RCC 7860 (cell line): ENCODE measurements around the gene KCND2.
A peak's percentile ranks its signal among the peaks of the same experiment; 100 is the strongest.
"Not testable (repeated sequence)": the region's sequence is repeated elsewhere in the genome, so short reads cannot be mapped to it uniquely, and the experiment has no call there.

Experiments used
- DNase-seq: peaks from one replicate; pipeline ENCODE4 v3.0.0-alpha.2; 2015; ENCODE audit warnings: low spot score
- FAIRE-seq: peaks from 2 replicates; lab custom pipeline; 2012; peaks lifted over from hg19 to GRCh38; lab: Jason Lieb, UNC

Gene KCND2

DNA sequence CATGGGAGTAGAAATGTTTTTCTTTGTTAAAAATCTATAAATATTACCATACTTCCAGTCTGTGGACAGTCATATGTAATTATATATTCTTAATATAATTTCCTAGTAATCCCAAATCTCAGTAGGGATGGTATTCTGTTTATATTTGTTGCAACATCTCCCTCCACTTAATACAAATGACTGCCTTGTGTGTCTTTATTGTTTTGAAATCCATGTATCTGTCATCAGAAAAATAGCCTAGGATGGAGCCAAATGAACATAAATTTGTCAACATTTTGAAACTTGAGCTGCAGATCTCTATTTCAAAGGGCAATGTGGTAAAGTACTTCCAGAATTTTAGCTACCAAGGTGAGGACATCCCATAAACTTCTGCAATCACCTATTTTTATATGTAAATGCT, 294.2 kb downstream of the KCND2 start:
- no peak for DNase-seq
- no peak for FAIRE-seq

DNA sequence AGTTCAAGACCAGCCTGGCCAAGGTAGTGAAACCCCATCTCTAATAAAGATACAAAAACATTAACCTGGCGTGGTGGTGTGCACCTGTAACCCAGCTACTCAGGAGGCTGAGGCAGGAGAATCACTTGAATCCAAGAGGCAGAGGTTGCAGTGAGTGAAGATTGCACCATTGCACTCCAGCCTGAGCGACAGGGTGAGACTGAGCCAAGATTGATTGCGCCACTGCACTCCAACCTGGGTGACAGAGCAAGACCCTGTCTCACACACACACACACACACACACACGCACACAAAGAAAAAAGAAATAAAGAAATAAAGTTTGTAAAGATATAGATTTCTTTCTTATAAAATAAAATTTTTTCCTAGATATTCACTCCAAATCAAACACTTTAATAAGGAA, 305.7 kb downstream of the KCND2 start:
- not testable (repeated sequence) for FAIRE-seq, DNase-seq

GRCh38 chr7:120582916-120583315, 309.9 kb downstream of the KCND2 start:
- FAIRE-seq (no peak), DNase-seq (no peak)

GRCh38 chr7:120583899-120584586, 311.1 kb downstream of the KCND2 start:
- peak; percentile 76 for FAIRE-seq
- DNase-seq = peak; percentile 80

- DNase-seq (no peak), FAIRE-seq (peak; percentile 30)
Measured at GRCh38 chr7:120586571-120586970, 313.6 kb downstream of the KCND2 start.

- DNase-seq (no peak), FAIRE-seq (no peak)
Measured at GRCh38 chr7:120587243-120587642, 314.3 kb downstream of the KCND2 start.

DNA sequence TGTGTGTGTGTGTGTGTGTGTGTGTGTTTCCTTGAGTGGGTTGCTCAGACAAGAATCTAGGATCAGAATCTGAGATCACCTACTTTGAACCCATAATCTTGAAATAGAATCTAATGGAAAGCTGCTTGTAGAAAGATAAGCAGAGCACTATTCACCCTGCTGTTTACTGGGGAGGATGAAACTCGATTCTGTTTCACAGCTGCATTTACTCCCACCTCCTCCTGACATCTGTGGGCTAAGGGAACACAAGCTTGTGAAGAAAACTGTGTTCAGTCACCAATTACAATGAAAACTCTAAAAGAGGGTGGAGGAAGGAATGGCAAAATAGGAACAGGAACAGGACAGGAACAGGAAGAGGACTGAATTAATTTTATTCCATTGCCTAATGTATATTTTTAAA, 315.4 kb downstream of the KCND2 start:
- FAIRE-seq (no peak), DNase-seq (no peak)

DNA sequence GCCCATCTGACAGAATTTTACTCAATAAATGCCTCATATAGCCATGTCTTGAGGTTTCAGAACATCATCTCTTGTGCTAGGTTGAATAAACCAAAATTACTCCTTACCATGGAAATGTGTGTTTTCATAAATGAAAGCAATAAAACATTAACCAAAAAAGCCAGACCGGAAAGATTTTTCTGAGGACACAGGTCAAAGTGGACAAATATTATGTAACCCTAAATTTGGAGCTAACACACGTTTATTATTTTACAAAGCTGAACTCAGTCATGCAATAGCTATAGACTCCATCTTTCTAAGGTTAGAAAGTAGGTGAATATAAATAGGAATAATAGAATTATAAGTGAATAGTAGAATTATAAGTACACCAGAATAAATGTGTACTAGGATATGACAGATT, 315.9 kb downstream of the KCND2 start:
- FAIRE-seq (no peak), DNase-seq (no peak)

GRCh38 chr7:120600607-120601006, 327.6 kb downstream of the KCND2 start:
- FAIRE-seq = peak; percentile 23
- DNase-seq = no peak

DNA sequence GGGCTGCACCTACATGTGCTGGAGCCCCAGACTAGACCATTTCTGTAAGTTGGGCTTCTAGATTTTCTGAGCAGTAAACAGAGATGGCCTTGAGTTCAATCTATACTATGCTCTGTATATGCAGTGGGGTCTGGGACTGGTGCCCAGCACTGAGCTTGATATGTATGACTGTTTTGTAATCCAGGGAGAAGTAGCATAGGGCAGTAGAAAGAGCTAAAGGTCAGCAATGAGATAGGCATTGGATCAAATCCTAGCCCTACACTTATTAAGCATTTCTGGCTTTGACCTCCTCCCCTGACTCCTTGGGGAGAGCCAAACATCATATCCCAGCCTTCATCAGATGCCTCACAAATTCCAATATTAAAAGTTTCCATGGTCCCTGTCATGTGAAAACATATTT, 330.4 kb downstream of the KCND2 start:
- DNase-seq = no peak
- FAIRE-seq = no peak

DNA sequence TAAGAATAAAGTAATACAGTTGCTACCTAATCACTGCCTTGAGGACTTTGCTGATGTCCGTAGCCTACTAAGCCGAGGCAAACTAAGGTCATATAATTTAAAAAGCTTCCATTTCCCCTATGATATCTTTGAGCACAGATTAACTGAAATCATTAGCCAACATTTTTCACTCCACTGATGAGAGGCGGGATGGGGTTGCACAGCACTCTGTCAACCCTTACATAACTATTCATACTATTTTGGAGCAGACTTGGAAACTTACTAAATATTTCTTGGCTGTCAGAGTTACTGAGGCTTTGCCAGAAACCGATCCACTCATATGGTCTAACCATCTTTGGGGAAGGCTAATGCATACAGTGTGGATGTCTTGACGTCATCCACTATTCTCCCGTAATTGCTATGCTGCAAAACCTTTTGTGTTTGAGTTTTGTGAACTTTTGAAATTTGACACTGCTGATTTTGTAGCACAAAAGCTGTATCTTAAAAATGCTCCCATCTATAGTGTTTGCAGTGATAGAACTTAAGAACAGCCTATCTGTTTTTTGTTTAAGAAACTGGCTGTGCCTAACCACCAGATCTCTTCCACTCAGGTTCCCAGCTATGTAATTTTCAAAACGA, 336.3 kb downstream of the KCND2 start:
- DNase-seq (no peak), FAIRE-seq (no peak)

DNA sequence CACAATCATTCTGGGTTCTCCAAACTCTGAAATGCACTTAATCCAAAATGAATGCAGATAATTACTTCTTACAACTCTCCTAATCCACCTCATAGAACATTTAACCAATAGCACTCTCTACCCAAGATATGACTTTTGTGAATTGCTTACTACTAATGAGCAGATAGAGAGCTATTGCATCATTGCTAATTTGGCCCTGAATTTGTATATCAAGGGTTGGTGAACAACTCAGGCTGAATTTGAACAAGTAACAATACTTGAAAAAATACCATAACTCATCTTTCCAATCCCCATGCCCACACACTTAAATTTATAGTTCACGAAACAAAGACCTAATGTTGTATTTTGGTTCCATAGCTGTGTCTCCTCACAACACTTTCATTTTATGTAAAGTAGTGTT, 339.0 kb downstream of the KCND2 start:
- no peak for FAIRE-seq

DNA sequence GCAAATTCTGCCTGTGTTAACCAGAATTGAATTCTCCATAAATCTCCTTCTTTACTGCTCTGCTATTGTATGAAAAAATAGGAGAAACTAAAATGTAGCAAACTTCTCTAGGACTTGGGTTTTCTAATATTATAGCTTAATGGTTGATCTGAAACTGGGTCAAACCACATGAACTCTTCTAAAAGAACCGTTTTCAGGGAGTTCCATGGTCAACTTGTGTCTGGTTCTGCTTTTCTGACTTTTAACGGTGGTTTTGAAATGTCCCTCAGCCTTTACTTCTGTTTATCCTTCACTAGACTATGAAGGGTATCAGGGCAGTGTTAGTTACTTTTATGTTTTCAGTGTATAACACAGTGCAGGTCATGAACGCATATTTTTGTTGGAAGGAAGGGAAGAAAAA, 342.7 kb downstream of the KCND2 start:
- DNase-seq (no peak), FAIRE-seq (no peak)

More for the DNA sequence above, 339.0 kb downstream of the KCND2 start:
- no peak for DNase-seq

DNA sequence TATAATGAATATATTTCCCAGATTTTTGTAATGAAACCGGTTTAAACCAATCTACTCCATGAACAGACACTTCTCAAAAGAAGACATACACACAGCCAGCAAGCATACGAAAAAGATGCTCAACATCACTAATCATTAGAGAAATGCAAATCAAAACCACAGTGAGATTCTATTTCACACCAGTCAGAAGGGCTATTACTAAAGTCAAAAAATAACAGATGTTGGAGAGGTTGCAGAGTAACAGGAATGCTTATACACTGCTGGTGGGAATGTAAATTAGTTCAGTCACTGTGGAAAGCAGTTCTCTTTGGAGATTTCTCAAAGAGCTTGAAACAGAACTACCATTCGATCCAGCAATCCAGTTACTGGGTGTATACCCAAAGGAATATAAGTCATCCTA, 344.3 kb downstream of the KCND2 start:
- no peak for FAIRE-seq
- no peak for DNase-seq

DNA sequence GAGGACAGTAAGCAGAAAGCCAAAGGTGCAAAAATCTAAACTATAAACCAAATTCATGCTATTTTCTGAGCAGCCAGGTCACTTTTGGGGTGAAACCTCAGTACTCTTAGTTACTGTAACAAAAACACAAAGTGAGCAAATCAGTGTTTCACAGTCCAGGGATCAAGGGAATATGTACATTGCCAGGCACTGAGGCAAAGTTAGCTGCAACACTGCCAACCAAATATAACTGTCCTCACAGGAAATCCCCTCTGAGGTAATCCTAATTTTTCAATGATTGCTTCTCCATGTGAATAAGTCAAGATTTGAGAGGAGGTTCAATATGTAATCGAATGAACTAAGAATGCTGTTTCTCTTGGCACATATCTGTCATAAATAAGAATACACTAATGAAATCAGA, 355.3 kb downstream of the KCND2 start:
- DNase-seq (no peak), FAIRE-seq (no peak)

DNA sequence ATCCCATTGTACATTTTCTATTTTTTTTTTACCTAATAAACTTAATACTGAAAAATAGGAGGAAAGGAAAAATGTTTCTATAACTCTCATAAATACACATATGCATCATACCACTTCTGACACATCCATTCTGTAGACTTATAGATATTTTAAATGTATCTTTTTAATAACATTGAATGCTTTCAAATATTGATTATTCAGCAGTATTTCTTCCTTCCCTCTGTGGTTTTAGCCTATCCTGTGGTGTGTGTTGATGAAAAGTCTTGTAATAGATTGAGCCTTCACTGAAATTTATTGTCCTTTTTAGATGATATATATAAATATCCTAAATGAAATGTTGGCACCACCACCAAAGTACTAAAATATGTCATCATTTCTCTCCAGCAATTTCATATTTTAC, 366.9 kb downstream of the KCND2 start:
- no peak for DNase-seq
- no peak for FAIRE-seq

- DNase-seq (no peak), FAIRE-seq (no peak)
Measured at GRCh38 chr7:120645966-120646365, 373.0 kb downstream of the KCND2 start.

DNA sequence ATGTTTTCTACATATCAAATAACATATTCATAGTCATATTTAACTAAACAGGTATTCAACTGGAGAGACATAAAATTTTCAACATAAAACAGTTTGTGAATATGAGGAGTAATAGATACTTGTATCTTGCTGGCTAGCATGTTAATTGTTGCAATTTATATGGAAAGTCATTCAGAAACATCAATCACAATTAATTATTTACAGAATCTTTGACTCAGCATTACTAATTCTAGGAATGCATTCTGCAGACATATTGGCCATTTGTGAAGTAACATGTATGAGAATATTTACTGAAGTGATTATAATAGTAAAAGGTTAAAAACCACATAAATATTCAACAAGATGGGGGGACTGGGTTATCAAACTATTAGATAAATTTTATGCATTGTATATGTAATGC, 381.3 kb downstream of the KCND2 start:
- FAIRE-seq = no peak

DNA sequence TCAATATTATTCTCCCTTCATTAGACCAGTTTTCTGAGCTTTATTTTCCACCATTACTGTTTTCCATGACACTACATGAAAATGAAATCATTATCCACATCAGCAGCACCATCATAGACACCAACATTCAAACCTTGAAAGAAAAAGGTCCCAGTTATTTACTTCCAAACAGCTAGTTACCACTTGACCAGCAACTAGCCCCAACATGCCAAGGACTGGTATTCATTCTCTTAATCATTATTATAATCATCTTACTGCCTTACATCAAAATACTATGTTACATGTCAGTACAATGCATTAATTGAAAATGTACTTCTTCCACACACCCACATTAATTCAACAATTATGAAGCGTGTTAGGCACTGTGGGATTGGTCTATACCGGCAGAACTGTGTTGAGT, 385.5 kb downstream of the KCND2 start:
- no peak for FAIRE-seq
- no peak for DNase-seq

More for the DNA sequence above, 381.3 kb downstream of the KCND2 start:
- no peak for DNase-seq

DNA sequence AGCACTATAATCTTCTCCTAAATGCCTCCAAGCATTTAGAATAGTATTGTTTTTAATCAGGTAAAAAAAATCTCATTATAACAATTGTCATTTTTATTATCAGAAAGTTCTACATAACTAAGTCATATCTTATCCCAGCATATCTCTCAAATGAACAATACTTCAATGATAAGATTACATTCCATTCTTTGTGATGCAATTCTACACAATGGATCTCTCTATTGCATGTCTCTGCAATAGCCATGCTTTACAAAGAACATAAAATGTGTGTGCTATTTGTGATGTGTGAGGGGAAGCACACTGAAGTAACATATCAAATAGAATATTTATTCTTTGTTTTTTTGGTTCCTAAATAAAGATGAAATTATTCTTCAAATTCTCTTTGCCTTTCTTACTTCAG, 389.3 kb downstream of the KCND2 start:
- FAIRE-seq = no peak
- no peak for DNase-seq

GRCh38 chr7:120665068-120665467, 392.1 kb downstream of the KCND2 start:
- FAIRE-seq (no peak), DNase-seq (no peak)

GRCh38 chr7:120675076-120675475, 402.1 kb downstream of the KCND2 start:
- FAIRE-seq (no peak), DNase-seq (no peak)

DNA sequence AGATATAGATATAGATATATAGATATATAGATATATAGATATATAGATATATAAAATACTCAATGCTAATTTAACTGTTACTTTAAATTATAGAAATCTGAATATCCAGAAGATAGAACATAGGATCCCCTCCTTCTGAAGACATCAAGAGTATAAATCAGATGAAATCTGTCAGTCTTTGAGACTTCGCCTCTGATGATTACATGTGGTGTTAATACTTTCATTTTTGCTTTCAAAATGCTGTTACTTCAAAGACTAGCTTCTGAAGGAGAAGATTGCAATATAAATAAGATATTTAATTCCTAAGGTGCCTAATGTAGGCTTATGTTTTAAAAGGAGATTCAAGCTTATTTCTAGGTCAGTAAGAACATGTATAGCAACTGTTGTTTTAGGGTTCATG, 404.6 kb downstream of the KCND2 start:
- FAIRE-seq (no peak), DNase-seq (no peak)
